Stimulated activated CD4-positive, alpha-beta T cell treated with anti-CD3 and anti-CD28 coated beads, TNF-alpha, amount 100 ng/mL, for 48 hours (primary cell): ENCODE measurements around the gene CHSY3.

Source experiments
- DNase-seq, 3 donors: peaks; one replicate each; pipeline ENCODE4 v3.0.0-alpha.2; 2020; ENCODE audit warnings: low read depth in 3 of 3

Gene CHSY3

DNA sequence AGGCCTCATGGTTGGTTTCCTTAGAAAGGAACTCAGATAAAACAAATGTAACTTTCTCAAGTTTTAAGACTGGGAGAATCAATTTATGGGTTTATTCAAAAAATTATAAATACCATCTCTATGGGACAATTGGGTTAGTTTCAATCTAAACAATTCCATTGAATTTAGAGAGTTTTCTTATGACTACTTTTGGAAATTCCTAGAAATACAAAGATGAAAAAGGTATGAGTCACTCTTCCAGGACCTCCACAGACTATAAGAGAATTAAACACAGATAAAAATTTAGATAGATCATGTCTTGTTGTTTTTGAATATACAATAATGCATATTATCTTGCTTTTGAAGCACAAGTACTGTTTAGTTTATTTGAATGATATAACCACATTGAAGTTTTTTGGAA is 188.7 kb downstream of the CHSY3 start:
- no peak for DNase-seq

DNA sequence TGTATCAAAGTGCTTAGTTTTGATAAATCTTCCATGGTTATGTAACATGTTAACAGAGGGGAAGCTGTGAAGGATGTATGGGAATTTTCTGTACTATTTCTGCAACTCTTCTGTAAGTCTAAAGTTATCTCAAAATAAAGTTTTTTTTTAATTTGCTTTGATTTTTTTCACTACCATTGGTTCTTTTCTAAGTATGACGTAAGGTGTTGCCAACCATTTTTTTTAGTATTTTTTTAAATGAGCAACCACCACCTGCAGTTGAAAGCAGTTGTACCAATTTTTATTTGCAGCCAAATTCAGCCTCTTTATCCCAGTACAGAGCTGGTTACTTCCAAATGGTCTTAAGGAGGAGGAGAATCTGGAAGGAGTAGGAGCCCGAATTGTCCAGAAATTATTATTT is 192.2 kb downstream of the CHSY3 start:
- DNase-seq: no peak

- no peak for DNase-seq
These were observed 194.7 kb downstream of the CHSY3 start for GRCh38 chr5:130099008-130099407.

DNA sequence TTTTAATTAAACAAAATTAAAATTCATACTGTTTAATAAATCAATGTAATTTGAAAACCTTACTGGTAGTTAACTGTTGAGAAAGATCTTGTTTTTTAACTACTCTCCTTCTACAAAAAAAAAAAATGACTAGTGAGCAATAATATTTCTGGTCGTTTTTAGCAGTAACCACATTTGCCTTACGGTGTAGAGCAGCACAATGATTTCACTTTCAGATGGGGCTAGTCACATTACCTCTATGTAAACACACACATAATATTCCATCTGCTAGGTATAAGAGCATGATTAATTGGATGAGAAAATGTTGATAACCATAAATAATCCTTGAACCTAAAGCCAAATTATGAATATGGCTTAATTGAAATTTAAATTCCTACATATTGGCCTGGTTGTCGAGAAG is 198.1 kb downstream of the CHSY3 start:
- no peak for DNase-seq

DNA sequence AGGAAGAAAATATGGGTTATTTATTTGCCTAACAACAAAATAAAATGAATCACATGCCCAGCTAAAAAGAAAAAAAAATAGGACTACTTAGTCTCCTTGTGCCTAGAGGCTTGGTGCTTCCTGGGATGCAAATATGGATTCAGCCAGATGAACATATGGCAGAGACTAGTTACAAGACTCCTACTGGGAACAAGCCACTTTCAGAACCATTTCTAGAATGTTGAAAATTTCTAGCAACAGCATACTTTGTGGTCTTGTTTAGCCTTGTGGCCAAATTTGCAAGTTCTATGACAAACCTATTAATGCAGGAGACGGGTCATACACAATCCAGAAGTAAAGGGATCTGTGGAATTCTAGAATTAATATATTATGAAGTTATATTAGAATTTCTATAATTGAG is 198.7 kb downstream of the CHSY3 start:
- DNase-seq: no peak

- no peak for DNase-seq
These were observed 200.8 kb downstream of the CHSY3 start for GRCh38 chr5:130104895-130105688.

GRCh38 chr5:130106480-130106879 is 202.2 kb downstream of the CHSY3 start:
- DNase-seq: no peak

- no peak for DNase-seq
These were observed 204.9 kb downstream of the CHSY3 start for GRCh38 chr5:130109152-130109551.

DNA sequence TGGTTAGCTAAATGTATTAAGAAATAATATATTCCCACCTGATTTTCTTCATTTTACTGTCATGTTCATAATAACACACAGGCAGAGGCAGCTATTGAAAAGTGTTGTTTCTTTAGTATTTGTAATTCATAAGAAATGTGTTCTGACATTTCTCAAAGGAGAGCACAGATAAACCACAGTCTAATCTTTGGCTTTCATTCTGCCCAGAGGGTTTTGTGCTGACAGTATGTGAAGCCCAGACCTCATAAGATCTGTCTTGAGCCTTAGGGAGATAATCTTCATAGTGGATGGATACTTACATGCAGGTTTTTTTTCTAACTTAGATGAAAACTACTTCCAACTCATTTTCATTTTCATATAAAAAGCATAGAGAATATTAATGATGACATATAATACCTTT is 206.1 kb downstream of the CHSY3 start:
- no peak for DNase-seq

GRCh38 chr5:130111746-130112145 is 207.5 kb downstream of the CHSY3 start:
- DNase-seq: no peak

DNA sequence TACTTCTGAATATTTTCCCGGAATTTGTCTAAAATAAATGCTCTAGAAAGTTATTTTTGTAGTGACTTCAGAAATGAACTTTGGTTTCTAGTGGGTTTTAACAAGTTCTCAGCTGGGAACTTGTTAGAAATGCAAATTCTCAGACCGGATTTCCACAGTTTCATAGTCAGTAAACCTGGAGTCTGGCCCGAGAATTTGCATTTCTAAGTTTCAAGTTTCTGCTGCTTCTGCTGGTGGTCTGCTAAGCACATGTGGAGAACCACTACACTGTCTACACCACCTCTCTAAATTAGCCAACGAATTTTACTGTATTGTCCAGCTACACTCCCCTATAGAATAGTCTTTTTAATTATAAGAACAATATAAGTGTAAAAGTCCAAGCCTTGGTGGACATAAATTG is 208.0 kb downstream of the CHSY3 start:
- DNase-seq: no peak

GRCh38 chr5:130115686-130116085 is 211.4 kb downstream of the CHSY3 start:
- DNase-seq: no peak

GRCh38 chr5:130116462-130116861 is 212.2 kb downstream of the CHSY3 start:
- no peak for DNase-seq

DNA sequence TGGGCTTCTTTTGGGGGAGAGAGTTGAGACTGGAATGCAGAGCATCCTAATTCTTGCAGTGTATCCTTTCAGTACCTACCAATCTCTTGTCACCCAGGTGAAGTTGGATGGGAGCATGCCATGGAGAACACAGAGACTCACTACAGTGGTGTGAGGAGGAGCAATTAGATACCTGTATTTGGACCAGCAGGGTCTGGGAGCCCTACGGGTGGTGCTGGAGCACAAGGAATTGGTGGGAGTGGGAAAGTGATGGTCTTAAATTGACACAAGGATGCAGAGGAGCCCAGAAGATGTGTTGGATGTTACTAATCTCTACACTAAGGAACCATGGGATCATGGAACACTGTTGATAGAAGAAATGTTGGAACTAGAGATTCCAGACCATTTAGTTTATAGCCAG is 212.7 kb downstream of the CHSY3 start:
- no peak for DNase-seq

GRCh38 chr5:130126746-130127145 is 222.5 kb downstream of the CHSY3 start:
- DNase-seq: no peak

DNA sequence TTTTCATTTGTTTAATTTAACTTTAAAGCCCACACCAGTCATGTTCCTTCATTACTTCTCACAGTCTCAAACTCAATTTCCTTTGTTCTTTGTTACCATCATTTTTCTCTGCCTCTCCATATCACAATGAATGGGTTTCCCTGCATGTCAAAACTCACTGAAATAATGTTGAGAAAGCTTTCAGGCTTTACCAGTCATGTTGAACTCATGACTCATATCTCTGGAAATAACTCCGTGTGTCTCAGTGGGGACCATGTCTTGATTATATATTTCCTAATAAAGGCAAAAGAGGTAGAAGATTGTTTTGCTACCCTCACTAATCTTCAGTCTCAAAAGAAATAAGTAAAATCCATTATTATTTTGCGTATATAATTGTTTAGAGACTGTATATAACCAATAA is 231.2 kb downstream of the CHSY3 start:
- DNase-seq: no peak

DNA sequence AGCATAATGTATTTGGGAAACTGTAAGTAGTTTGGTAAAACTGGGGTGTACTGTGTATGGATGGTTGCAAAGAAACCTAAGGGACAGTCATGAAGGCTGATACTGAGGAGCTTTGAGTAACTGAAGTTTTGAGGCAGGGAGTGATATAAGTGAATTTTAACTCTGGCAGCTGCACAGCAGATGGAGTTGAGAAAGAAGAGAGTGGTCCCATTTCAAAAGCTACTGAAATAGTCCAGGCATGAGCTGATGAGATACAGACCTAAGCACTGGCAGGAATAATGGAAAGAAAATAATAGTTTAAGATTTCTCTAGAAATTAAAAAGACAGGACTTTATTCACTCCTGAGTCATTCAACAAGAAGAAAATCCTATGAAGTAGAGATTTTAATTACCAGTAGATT is 232.0 kb downstream of the CHSY3 start:
- DNase-seq: no peak

DNA sequence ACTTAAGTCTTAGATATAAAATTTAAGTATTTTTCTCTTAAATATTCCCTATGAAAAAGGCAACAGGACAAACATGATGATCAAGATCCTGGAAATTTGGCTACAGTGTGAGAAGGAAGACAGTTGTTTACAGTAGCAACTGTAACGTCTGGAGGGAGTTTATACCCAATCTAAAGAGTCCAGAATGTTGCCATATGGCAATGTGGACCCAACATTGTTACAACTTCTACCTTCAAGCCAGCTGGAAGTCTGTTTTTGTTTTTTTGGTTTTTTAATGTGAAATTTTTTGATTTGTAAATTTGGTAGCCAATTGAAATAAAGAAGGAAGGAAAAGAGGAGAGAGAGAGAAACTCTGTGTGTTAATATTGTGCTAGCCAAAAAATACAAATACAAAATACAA is 233.4 kb downstream of the CHSY3 start:
- no peak for DNase-seq

GRCh38 chr5:130138406-130139045 is 234.3 kb downstream of the CHSY3 start:
- no peak for DNase-seq

DNA sequence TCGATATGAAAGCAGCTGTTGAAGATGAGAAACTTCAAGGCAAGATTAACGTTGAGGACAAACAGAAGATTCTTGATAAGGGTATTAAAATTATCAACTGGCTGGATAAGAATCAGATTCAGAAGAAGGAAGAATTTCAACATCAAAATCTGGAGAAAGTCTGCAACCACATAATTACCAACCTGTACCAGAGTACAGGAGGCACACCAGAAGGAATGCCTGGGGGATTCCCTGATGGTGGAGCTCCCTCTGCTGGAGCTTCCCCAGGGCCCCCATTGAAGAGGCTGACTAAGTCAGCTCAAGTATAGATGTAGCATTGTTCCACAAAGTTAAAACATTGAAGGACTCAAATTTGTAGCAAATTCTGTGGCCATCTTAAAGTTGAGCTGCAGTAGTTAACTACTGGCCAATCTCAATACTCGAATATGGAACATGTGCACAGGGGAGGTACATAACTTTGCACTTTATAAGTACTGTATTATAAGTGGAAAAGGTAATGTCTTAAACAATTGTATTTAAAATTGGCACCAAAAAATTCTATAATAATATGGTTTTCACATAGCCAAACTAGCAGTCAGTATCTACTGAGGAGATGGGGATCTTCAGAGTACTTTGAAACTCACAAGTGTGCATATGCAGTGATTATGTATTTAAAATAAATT is 237.5 kb downstream of the CHSY3 start:
- DNase-seq: peak in 1 of 3 donors; percentile 7

GRCh38 chr5:130151239-130151638 is 247.0 kb downstream of the CHSY3 start:
- DNase-seq: no peak

DNA sequence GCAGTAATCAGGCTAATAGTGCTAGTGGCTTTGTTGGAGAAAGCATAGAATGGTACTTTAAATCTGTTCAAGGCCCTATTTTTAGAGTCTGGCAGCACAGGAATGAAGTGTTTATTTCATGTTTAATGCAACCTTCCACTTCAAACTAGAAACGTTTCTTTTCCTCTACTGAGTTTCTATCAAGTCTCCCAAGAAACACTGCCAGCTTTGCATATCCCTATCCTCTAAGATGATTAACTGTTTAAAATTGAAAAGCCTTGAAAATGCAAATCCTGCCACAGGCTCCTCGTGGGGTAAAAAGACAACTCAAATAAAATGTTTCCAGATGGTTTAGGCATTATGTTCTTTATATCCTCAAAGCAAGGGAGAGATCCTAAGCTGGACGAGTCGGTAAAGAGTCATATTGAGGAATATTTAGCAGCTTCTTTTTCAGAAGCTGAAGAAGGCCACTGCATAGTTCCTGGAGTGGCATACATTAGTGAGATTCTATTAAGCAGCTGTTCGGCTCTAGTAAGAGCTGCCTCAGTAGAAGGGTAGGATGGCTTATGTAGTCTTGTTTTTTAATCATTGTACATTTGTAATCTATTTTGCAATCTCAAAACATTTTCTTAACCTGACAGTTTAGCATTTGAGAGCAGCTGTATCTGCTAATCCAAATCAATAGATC is 251.2 kb downstream of the CHSY3 start:
- no peak for DNase-seq

GRCh38 chr5:130158036-130158435 is 253.8 kb downstream of the CHSY3 start:
- DNase-seq: no peak
